GM06990 (cell line): ENCODE data around the gene PLXNA1.

Experiments
- DNase-seq: peaks from one replicate; pipeline ENCODE4 v3.0.0-alpha.2; 2011; ENCODE audit not compliant: insufficient read length; ENCODE audit errors: extremely low read depth
- H3K27me3 ChIP-seq: replicated peaks from 2 replicates; pipeline ENCODE4 v1.6.0; 2011; ENCODE audit warnings: low read length; ENCODE audit not compliant: control insufficient read depth, insufficient read depth
- H3K36me3 ChIP-seq: 2 replicates; pipeline ENCODE4 v1.5.1; 2011; ENCODE audit warnings: low read length; ENCODE audit not compliant: control insufficient read depth, insufficient read depth
- H3K4me3 ChIP-seq: replicated peaks from 2 replicates; pipeline ENCODE4 v1.5.1; 2011; ENCODE audit warnings: low read depth, mild to moderate bottlenecking, control low read depth, low read length
- CTCF ChIP-seq: IDR thresholded peaks from 2 replicates; pipeline ENCODE4 v1.5.1; 2011; ENCODE audit warnings: low read length, control low read depth, mild to moderate bottlenecking, inconsistent platforms; ENCODE audit not compliant: insufficient read depth, poor library complexity, severe bottlenecking

Gene PLXNA1

DNA sequence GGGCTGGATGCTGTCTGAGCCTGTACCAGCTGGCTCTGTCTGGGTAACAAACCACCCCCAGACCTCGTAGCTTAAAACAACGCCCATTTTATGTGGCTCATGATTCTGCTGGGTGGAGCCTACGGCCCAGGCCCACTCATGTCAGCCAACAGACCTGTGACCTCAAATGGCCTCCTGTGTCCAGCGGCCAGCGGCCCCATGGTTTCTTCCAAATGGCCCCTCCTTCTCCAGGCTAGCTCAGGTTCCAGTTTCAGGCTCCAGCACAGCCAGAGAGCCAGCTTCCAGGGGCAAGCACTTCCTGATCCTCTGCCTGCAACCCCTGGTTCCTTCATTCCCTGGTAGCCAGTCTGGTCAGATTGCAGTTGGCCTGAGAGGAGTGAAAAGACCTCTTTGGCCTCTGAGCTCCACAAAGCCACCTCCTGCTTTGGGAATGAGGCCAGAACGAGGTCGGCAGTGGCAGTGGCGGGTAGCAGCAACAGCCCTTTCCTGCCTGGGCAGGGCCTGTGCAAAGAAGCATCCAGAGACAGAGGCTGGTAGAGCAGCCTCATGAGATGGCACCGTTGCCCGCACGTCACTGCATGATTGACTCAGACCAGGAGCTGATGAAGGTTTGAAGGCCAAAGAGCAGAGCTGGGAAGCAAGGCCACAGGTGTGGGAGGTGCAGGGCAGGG, 21.0 kb upstream of the PLXNA1 start:
- no peak for TF ChIP-seq CTCF
- no peak for DNase-seq

GRCh38 chr3:126962756-126963155, 20.2 kb upstream of the PLXNA1 start:
- Histone ChIP-seq H3K4me3 (no peak overlapping the region), H3K27me3 (no peaks in the 10 kb centered on the region; the same call in 1 of the 2 replicates), H3K36me3 (no peaks in the 10 kb centered on the region)
- DNase-seq: no peak
- no peak for TF ChIP-seq CTCF

More for the DNA sequence above, 21.0 kb upstream of the PLXNA1 start:
- Histone ChIP-seq H3K4me3 (no peak overlapping the region), H3K27me3 (no peaks in the 10 kb centered on the region; the same call in 1 of the 2 replicates), H3K36me3 (no peaks in the 10 kb centered on the region)

DNA sequence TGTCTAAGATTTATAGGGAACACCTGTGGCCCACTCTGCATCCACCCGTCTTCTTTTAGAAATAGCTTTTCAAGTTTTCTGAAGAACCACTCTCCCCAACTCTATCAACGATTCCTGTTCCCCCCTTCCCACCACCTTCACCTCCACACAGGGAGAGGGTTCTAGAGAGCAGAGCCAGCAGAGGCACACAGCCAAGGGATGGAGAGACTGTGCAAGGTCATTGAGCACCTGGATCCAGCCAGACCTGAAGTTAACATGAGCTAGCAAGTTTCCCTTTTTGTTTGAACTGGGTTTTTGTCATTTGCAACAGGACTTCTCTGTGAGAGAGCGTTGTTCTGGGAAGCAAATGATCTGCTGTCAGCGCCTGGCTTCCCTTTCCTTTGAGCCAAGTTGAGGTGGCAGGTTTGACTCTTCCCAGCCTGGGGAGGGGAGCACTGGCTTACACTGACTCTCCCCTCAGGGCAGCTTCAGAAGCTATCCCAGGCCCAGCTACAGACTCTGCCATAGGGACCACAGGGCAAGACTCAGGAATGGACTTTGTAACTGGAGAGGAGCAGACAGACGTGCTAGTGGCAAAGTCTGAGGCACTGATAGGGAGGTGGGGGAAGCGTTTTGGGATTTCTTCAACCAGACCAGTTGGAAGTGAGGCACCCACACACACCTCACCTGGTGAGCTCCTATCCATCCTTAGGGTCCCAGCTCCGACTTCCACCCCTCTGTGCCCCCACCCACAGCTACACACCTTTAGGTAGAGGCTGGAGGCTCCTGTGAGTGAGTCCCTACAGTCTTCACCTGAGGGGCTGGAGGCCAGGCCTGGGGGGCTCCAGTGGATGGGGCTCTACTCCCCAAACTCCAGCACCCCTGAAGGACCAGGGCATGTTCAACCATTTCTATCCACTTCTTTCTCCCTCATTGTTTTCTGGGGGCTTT, 19.4 kb upstream of the PLXNA1 start:
- H3K4me3 ChIP-seq: no peak overlapping the region
- no peak for TF ChIP-seq CTCF

GRCh38 chr3:126964261-126964660, 18.7 kb upstream of the PLXNA1 start:
- no peak for TF ChIP-seq CTCF
- no peak for DNase-seq
- Histone ChIP-seq H3K4me3 (no peak overlapping the region), H3K27me3 (no peaks in the 10 kb centered on the region; the same call in 1 of the 2 replicates), H3K36me3 (no peaks in the 10 kb centered on the region)

More for the DNA sequence above, 19.4 kb upstream of the PLXNA1 start:
- no peak for DNase-seq
- Histone ChIP-seq H3K27me3 (no peaks in the 10 kb centered on the region; the same call in 1 of the 2 replicates), H3K36me3 (no peaks in the 10 kb centered on the region)

DNA sequence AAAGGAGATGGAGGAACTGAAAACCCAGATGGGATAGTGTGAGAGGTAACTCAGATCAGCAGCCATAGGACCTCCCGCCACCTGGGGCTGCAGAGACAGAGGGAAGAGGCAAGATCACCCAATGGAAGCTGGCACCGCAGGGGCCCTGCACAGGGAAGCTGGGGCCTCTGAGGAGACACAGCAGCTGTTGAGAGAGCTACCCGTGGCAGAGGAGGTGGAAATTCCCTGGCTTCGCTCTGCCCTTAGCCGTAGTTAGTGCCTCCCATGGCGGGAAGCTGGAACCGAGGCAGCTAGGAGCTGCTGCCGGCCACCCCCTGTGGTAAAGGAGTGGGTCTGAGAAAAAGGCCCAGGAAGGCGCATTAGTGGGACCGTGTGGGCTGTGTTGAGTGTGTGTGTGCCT, 18.0 kb upstream of the PLXNA1 start:
- H3K27me3 ChIP-seq: no peaks in the 10 kb centered on the region; the same call in 1 of the 2 replicates
- no peaks in the 10 kb centered on the region for H3K36me3 ChIP-seq
- H3K4me3 ChIP-seq: no peak overlapping the region
- TF ChIP-seq CTCF: no peak
- no peak for DNase-seq
